ENCODE data around the gene PACS2.

DNA sequence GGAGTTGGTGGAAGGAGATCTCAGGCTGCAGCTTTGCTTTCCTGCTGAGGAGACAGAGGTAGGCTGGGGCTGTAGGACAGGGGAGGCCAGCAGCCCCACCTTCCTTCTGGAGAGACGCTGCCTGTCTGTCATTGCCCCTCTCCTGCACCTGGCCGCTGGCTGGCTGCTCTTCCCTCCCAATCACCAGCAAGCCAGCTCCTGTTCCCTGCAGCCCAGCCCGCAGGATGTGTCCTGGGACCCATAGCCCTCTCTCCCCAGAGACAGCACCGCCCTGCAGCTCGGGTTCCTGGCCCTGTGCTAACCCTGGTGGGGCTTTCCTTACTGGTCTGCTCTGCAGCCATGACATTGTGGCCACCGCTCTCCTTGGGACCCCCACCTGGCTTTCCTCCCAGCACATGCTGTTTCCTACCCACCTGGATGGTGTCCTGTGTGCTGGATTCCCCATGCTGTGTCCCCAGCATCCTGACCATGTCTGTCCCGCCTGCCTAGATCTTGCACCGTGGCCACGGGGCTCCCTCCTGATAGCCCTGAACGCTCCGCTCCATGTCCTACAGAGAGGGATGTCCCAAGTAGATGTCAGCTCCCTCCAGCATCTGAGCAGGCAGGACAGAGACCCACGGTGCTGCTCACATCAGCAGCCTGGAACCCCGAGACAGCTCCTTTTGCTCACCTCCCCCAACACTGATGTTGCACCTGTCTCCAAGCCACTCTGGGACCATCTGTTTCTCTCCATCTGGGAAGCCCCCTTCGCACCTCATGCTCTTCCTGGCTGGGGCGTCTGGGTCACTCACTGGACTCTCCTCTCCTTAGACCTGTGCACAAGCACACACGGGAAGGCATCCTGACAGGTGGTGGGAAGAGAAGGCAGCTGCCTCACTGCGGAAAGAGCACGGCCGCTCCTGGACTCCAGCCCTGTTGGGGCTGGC lies 104.0 kb downstream of the PACS2 start:
- TF ChIP-seq RAD21 (IDR thresholded peaks at IDR 0.05; ENCODE audit: low read depth) (no peak), CREB1 (IDR thresholded peaks at IDR 0.05; ENCODE audit: low read depth) (no peak), CEBPB (IDR thresholded peaks at IDR 0.05) (no peak), FOXM1 (IDR thresholded peaks at IDR 0.05; ENCODE audit: borderline replicate concordance, low read depth) (no peak), EP300 (IDR thresholded peaks at IDR 0.05; ENCODE audit: borderline replicate concordance) (no peak)

Measured in Ishikawa (cell line).